Upper lobe of left lung (tissue), 6 donors: ENCODE data around the gene HOXC11. TPM values are rescaled to one million over a fixed set of nuclear protein-coding genes. Genes with fewer than 3 reads are reported as not detected.
A peak's percentile ranks its signal among the peaks of the same experiment; 100 is the strongest.

Source experiments
- ATAC-seq, 2 donors: fragments of 200-7000 bp; cut with Tn5 transposase; one replicate each; pipeline ENCODE4 v1.9.1; 2022; ENCODE audit warnings: mild to moderate bottlenecking in 2 of 2, moderate library complexity in 2 of 2; ENCODE audit not compliant: low FRiP score in 2 of 2
- DNase-seq, 2 donors: peaks; one replicate each; pipeline ENCODE4 v3.0.0-alpha.2; 2019 to 2020
- H3K27ac ChIP-seq, 4 donors: fragments of 200-600 bp; sonication (generic); one replicate each; pipeline ENCODE4 v1.5.1; 2016 to 2019
- H3K27me3 ChIP-seq, 4 donors: fragments of 200-600 bp; sonication (generic); one replicate each; pipeline ENCODE4 v1.5.1; 2017 to 2019
- H3K36me3 ChIP-seq, 4 donors: fragments of 200-600 bp; sonication (generic); one replicate each; pipeline ENCODE4 v1.5.1; 2016 to 2019
- H3K4me1 ChIP-seq, 4 donors: fragments of 200-600 bp; sonication (generic); one replicate each; pipeline ENCODE4 v1.5.1; 2018 to 2019
- H3K4me3 ChIP-seq, 4 donors: fragments of 200-600 bp; sonication (generic); one replicate each; pipeline ENCODE4 v1.5.1; 2017 to 2019; ENCODE audit warnings: mild to moderate bottlenecking in 2 of 4, moderate library complexity in 1 of 4
- H3K9me3 ChIP-seq, 4 donors: fragments of 200-600 bp; sonication (generic); one replicate each; pipeline ENCODE4 v1.5.1; 2018 to 2019
- CTCF ChIP-seq, 6 experiments: fragments of 450-650 bp in 4 of 6; fragments of 200-600 bp in 2 of 6; sonication (generic) in 2 of 6; IDR thresholded peaks; one replicate each; pipeline ENCODE4 v1.5.1; 2016 to 2019; ENCODE audit warnings: antibody characterized with exemption in 6 of 6
- EP300 ChIP-seq, 4 donors: sonication (generic); formaldehyde crosslinking; IDR thresholded peaks; one replicate each; pipeline ENCODE4 v1.5.1; 2017; ENCODE audit warnings: antibody characterized with exemption in 4 of 4, control low read depth in 2 of 4
- POLR2A ChIP-seq, 4 donors: fragments of 450-650 bp; IDR thresholded peaks; one replicate each; pipeline ENCODE4 v1.5.1; 2016 to 2017; ENCODE audit warnings: antibody characterized with exemption in 4 of 4, mild to moderate bottlenecking in 2 of 4
- POLR2AphosphoS5 ChIP-seq, 2 donors: sonication (generic); formaldehyde crosslinking; IDR thresholded peaks; one replicate each; pipeline ENCODE4 v1.5.1; 2017; ENCODE audit warnings: antibody characterized with exemption in 2 of 2
- WGBS, 2 donors: methylation state at CpG; one replicate each; pipeline ENCODE4 v1.1.5; 2017 to 2018; 5-methylcytosine and 5-hydroxymethylcytosine counted together
- total RNA-seq, 6 donors: library from RNA; depleted of rRNA in 4 of 6; stranded (reverse); fragments of >200 nt in 4 of 6; gene quantifications; one replicate each; pipeline versions ENCODE4 v1.1.0 to v1.2.1, GENCODE V29; 2016 to 2021
- donor health status: DM: no; HTN: no; CAD: no; lungs with moderate emphysema.
- donor health status: DM: no; HTN: yes; CAD: no; lungs with severe emphysema.

The HOXC11 gene
- total RNA-seq, 6 donors from 2014 or later, result not detected

GRCh38 chr12:53949631-53950436, 23.1 kb upstream of the HOXC11 start:
- H3K27me3 ChIP-seq, result peaks cover 1 to 82% (median 40%) of the 10 kb centered on the region in 4 donors
- H3K4me3 ChIP-seq, result no peak overlapping the region
- H3K4me1 ChIP-seq, result peaks cover 0 to 22% (median 1%) of the 10 kb centered on the region in 4 donors
- H3K9me3 ChIP-seq, result no peaks in the 10 kb centered on the region
- peak in 1 of 2 donors; percentile 20 for ATAC-seq
- H3K36me3 ChIP-seq, result no peaks in the 10 kb centered on the region
- no peak for TF ChIP-seq EP300 (IDR thresholded peaks at IDR 0.05)
- TF ChIP-seq POLR2AphosphoS5 (IDR thresholded peaks at IDR 0.05), result no peak
- no peak for TF ChIP-seq POLR2A (IDR thresholded peaks at IDR 0.05)
- TF ChIP-seq CTCF (IDR thresholded peaks at IDR 0.05), result no peak
- DNase-seq, result peak in 1 of 2 donors; percentile 70
- WGBS, 2 donors, result 5 to 6% methylated on average over 23 to 33 of the region's 34 CpGs
- no peak overlapping the region for H3K27ac ChIP-seq

GRCh38 chr12:53950437-53950773, 22.5 kb upstream of the HOXC11 start:
- Histone ChIP-seq H3K4me3 (no peak overlapping the region), H3K36me3 (no peaks in the 10 kb centered on the region)
- 6% methylated on average over 8 to 10 of the region's 10 CpGs for WGBS, 2 donors

GRCh38 chr12:53950789-53951576, 21.9 kb upstream of the HOXC11 start:
- no peak overlapping the region for H3K4me3 ChIP-seq
- H3K27ac ChIP-seq, result no peak overlapping the region
- H3K4me1 ChIP-seq, result peaks cover 0 to 33% (median 3%) of the 10 kb centered on the region in 4 donors
- 3 to 6% methylated on average over 13 to 34 of the region's 34 CpGs for WGBS, 2 donors
- no peaks in the 10 kb centered on the region for H3K9me3 ChIP-seq
- TF ChIP-seq EP300 (IDR thresholded peaks at IDR 0.05) (no peak), POLR2A (IDR thresholded peaks at IDR 0.05) (no peak), CTCF (IDR thresholded peaks at IDR 0.05) (no peak), POLR2AphosphoS5 (IDR thresholded peaks at IDR 0.05) (no peak)
- no peaks in the 10 kb centered on the region for H3K36me3 ChIP-seq
- no peak for ATAC-seq
- H3K27me3 ChIP-seq, result peaks cover 1 to 82% (median 45%) of the 10 kb centered on the region in 4 donors
- DNase-seq, result peak in 1 of 2 donors; percentile 46

More at GRCh38 chr12:53950437-53950773, 22.5 kb upstream of the HOXC11 start:
- DNase-seq (no peak), ATAC-seq (no peak)
- no peak for TF ChIP-seq POLR2A (IDR thresholded peaks at IDR 0.05)
- no peak for TF ChIP-seq EP300 (IDR thresholded peaks at IDR 0.05)
- no peak for TF ChIP-seq POLR2AphosphoS5 (IDR thresholded peaks at IDR 0.05)
- no peak for TF ChIP-seq CTCF (IDR thresholded peaks at IDR 0.05)
- Histone ChIP-seq H3K27me3 (peaks cover 1 to 82% (median 44%) of the 10 kb centered on the region in 4 donors), H3K27ac (no peak overlapping the region), H3K9me3 (no peaks in the 10 kb centered on the region), H3K4me1 (peaks cover 0 to 27% (median 2%) of the 10 kb centered on the region in 4 donors)

- Histone ChIP-seq H3K4me1 (peaks cover 0 to 33% (median 3%) of the 10 kb centered on the region in 4 donors), H3K36me3 (no peaks in the 10 kb centered on the region), H3K9me3 (no peaks in the 10 kb centered on the region), H3K27ac (no peak overlapping the region), H3K4me3 (no peak overlapping the region), H3K27me3 (peaks cover 0 to 83% (median 50%) of the 10 kb centered on the region in 4 donors)
- DNase-seq, result peak in 1 of 2 donors; percentile 64
- ATAC-seq, result no peak
- 4 to 6% methylated on average over 13 to 35 of the region's 47 CpGs for WGBS, 2 donors
- TF ChIP-seq POLR2AphosphoS5 (IDR thresholded peaks at IDR 0.05) (no peak), CTCF (IDR thresholded peaks at IDR 0.05) (no peak), POLR2A (IDR thresholded peaks at IDR 0.05) (no peak), EP300 (IDR thresholded peaks at IDR 0.05) (no peak)
Observed at GRCh38 chr12:53951577-53952334, 21.2 kb upstream of the HOXC11 start.
